Activated CD4-positive, alpha-beta T cell treated with anti-CD3 and anti-CD28 coated beads, Interleukin-2, amount 10 ng/mL, durations not matched to agents 7 days and 5 days (primary cell): ENCODE results near the gene RNF17. TPM values are rescaled to one million over a fixed set of nuclear protein-coding genes. Genes with fewer than 3 reads are reported as not detected.
"Not testable (repeated sequence)": the region's sequence is repeated elsewhere in the genome, so short reads cannot be mapped to it uniquely, and the experiment has no call there.

ENCODE experiments used
- CTCF ChIA-PET: fragments of 350-600 bp; sonication (Branson Sonifier 250); formaldehyde crosslinking; loops from one replicate; lab custom pipeline; 2021; ENCODE audit warnings: antibody characterized with exemption; lab: Charles Lee
- POLR2A ChIA-PET: fragments of 350-600 bp; sonication (Branson Sonifier 250); formaldehyde crosslinking; loops from one replicate; lab custom pipeline; 2021; ENCODE audit warnings: antibody characterized with exemption; lab: Charles Lee
- DNase-seq: peaks from one replicate; pipeline ENCODE4 v3.0.0-alpha.2; 2020
- H3K27ac Mint-ChIP-seq: one replicate; pipeline ENCODE4 v1.8.0; 2021; ENCODE audit warnings: mild to moderate bottlenecking, moderate library complexity, mixed read lengths
- H3K27me3 Mint-ChIP-seq: one replicate; pipeline ENCODE4 v1.8.0; 2021; ENCODE audit warnings: mixed read lengths
- H3K36me3 Mint-ChIP-seq: one replicate; pipeline ENCODE4 v1.8.0; 2021; ENCODE audit warnings: low read depth, mixed read lengths
- H3K4me1 Mint-ChIP-seq: one replicate; pipeline ENCODE4 v1.8.0; 2021; ENCODE audit warnings: mixed read lengths
- H3K4me3 Mint-ChIP-seq: one replicate; pipeline ENCODE4 v1.8.0; 2021; ENCODE audit warnings: mild to moderate bottlenecking, moderate library complexity, mixed read lengths
- H3K9me3 Mint-ChIP-seq: one replicate; pipeline ENCODE4 v1.8.0; 2021; ENCODE audit warnings: mixed read lengths
- total RNA-seq, 2 experiments: library from RNA; stranded (reverse); gene quantifications; one replicate each; pipeline ENCODE4 v1.2.3, GENCODE V29; 2021

Gene RNF17
- total RNA-seq, 2 experiments from 2014 or later, result 0.29 to 0.42 TPM

- ChIA-PET CTCF (no interaction called here), POLR2A (no interaction called here)
- H3K27ac Mint-ChIP-seq, result no peak overlapping the region
- DNase-seq, result no peak
- no peaks in the 10 kb centered on the region for H3K9me3 Mint-ChIP-seq
- peaks cover 4% of the 10 kb centered on the region for H3K4me1 Mint-ChIP-seq
- H3K27me3 Mint-ChIP-seq, result peaks cover 44% of the 10 kb centered on the region
- no peaks in the 10 kb centered on the region for H3K36me3 Mint-ChIP-seq
- H3K4me3 Mint-ChIP-seq, result no peak overlapping the region
These were observed 71.0 kb downstream of the RNF17 start for GRCh38 chr13:24834902-24835510.

DNA sequence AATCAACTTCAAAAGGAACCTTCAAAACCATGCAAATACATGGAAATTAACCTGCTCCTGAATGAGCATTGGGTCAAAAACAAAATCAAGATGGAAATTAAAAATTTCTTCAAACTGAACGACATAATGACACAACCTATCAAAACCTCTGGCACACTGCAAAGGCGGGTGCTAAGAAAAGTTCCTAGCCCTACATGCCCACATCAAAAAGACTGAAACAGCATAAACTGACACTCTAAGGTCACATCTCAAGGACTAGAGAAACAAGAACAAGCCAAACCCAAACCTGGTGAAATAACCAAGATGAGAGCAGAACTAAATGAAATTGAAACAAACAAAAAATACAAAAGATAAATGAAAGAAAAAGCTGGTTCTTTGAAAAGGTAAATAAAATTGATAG lies 73.6 kb downstream of the RNF17 start:
- CTCF ChIA-PET, POLR2A ChIA-PET, H3K9me3 Mint-ChIP-seq, H3K27ac Mint-ChIP-seq, DNase-seq, H3K4me3 Mint-ChIP-seq, H3K4me1 Mint-ChIP-seq, H3K36me3 Mint-ChIP-seq: not testable (repeated sequence)
- peaks cover 46% of the 10 kb centered on the region for H3K27me3 Mint-ChIP-seq

DNA sequence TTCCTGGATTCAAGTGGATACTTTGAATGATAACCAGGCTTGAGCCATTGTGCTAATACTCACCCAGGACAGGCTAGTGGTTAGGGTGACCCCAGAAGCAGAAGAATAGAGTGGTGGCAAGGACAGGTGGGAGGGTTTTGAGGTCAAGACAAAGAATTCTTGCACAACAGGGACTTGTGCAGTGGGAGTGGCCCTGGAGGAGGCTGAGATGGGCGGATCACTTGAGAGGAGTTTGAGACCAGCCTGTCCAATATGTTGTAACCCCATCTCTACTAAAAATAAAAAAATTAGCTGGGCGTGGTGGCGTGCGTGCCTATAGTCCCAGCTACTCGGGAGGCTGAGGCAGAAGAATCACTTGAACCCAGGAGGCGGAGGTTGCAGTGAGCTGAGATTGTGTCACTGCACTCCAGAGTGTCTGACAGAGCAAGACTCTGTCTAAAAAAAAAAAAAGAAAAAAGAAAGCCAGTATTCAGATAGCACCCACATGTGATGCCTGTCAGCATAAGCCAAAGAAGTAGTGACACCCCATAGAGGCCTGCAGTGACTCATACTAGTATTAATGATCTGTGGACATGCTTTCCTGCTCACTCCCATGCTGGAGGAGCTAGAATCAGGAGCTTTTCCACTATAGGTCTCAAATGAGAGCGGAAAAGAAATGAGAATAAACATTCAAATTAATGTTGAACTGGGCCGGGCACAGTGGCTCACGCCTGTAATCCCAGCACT lies 78.7 kb downstream of the RNF17 start:
- CTCF ChIA-PET, result interaction anchor here (0.6 kb wide), 1 partner anchor 23 kb away, joined by 3 read pairs; no protein-coding TSS in a partner anchor
- no peaks in the 10 kb centered on the region for H3K4me1 Mint-ChIP-seq

GRCh38 chr13:24851546-24851945 lies 87.6 kb downstream of the RNF17 start:
- ChIA-PET CTCF (no interaction called here), POLR2A (no interaction called here)
- H3K9me3 Mint-ChIP-seq, result no peaks in the 10 kb centered on the region
- no peak overlapping the region for H3K4me3 Mint-ChIP-seq
- no peaks in the 10 kb centered on the region for H3K36me3 Mint-ChIP-seq
- no peak overlapping the region for H3K27ac Mint-ChIP-seq
- peaks cover 23% of the 10 kb centered on the region for H3K27me3 Mint-ChIP-seq
- no peak for DNase-seq
- no peaks in the 10 kb centered on the region for H3K4me1 Mint-ChIP-seq

More for the DNA sequence above, 78.7 kb downstream of the RNF17 start:
- peaks cover 31% of the 10 kb centered on the region for H3K27me3 Mint-ChIP-seq
- no peak overlapping the region for H3K4me3 Mint-ChIP-seq
- POLR2A ChIA-PET, result no interaction called here
- H3K36me3 Mint-ChIP-seq, result no peaks in the 10 kb centered on the region
- H3K27ac Mint-ChIP-seq, result no peak overlapping the region
- DNase-seq, result no peak
- no peaks in the 10 kb centered on the region for H3K9me3 Mint-ChIP-seq

DNA sequence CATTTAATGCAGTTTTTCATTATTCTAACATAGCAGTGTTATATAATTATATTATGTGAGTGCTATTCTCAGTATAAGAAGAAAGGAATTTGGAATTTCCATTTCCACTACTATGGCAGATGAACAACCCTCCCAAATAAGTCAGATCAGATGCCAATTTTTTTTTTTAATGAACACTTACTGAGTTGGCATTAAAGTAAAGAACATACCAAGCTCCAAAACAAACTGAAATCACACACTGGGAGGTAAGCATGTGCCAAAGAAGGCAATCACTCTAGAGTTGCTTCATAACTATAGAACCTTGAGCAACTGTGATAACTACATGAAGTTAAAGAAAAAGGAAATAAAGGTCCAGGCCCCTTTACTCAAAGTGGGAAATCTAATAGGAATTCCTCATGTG lies 90.3 kb downstream of the RNF17 start:
- POLR2A ChIA-PET, result no interaction called here
- DNase-seq, result no peak
- Mint-ChIP-seq H3K4me1 (no peaks in the 10 kb centered on the region), H3K27ac (no peak overlapping the region), H3K4me3 (no peak overlapping the region), H3K27me3 (peaks cover 28% of the 10 kb centered on the region), H3K36me3 (no peaks in the 10 kb centered on the region), H3K9me3 (no peaks in the 10 kb centered on the region)
- CTCF ChIA-PET, result no interaction called here

- Mint-ChIP-seq H3K9me3 (no peaks in the 10 kb centered on the region), H3K4me3 (no peak overlapping the region), H3K36me3 (no peaks in the 10 kb centered on the region), H3K4me1 (no peaks in the 10 kb centered on the region), H3K27ac (no peak overlapping the region), H3K27me3 (peaks cover 17% of the 10 kb centered on the region)
- ChIA-PET POLR2A (interaction anchor here (0.7 kb wide), 1 partner anchor 342 kb away, joined by 4 read pairs; no protein-coding TSS in a partner anchor), CTCF (no interaction called here)
- DNase-seq, result no peak
These were observed 95.0 kb downstream of the RNF17 start for GRCh38 chr13:24858953-24859352.

DNA sequence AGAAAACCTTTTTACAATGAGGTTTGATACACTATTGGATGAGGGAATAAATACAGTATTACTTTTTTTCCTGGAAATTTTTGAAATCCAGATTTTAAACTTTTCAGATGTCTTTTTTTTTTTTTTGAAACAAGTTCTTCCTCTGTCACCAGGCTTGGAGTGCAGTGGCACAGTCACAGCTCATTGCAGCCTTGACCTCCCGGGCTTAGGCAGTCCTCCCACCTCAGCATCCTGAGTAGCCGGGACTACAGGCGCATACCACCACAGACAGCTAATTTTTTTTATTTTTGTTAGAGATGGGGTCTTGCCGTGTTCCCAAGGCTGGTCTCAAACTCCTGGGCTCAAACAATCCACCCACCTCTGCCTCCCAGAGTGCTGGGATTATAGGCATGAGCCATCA lies 96.8 kb downstream of the RNF17 start:
- Mint-ChIP-seq H3K9me3 (no peaks in the 10 kb centered on the region), H3K27ac (no peak overlapping the region), H3K4me1 (no peaks in the 10 kb centered on the region), H3K36me3 (no peaks in the 10 kb centered on the region), H3K4me3 (no peak overlapping the region), H3K27me3 (peaks cover 20% of the 10 kb centered on the region)
- DNase-seq, result no peak
- ChIA-PET CTCF (no interaction called here), POLR2A (no interaction called here)

DNA sequence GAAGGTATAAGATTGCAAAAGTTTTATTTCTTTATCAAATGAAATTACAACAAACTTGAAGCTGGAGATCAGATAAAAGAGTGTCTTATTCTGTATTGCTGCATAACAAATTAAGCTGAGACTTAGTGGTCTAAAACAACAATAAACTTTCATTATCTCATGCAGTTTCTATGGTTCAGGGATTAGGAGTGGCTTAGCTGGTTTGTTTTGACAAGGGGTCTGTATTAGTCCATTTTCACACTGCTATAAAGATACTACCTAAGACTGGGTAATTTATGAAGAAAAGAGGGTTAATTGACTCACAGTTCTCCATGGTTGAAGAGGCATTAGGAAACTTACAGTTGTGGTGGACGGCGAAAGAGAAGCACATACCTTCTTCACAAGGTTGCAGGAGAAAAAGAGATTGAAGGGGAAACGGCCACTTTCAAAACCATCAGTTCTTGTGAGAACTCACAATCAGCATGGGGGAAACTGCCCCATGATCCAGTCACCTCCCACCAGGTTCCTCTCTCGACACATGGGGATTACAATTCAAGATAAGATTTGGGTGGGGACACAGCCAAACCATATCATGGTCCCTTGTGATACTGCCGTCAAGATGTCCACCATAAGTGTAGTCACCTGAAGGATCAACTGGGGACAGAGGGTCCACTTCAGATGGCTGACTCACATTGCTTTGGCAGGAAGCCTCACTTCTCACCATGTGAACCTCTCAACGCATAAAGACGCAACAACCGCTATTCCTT lies 97.8 kb downstream of the RNF17 start:
- CTCF ChIA-PET, result no interaction called here
- DNase-seq, result no peak
- H3K4me3 Mint-ChIP-seq, result no peak overlapping the region
- no peaks in the 10 kb centered on the region for H3K36me3 Mint-ChIP-seq
- H3K27ac Mint-ChIP-seq, result no peak overlapping the region
- POLR2A ChIA-PET, result no interaction called here
- H3K4me1 Mint-ChIP-seq, result no peaks in the 10 kb centered on the region
- peaks cover 25% of the 10 kb centered on the region for H3K27me3 Mint-ChIP-seq
- no peaks in the 10 kb centered on the region for H3K9me3 Mint-ChIP-seq

- Mint-ChIP-seq H3K27me3 (peaks cover 29% of the 10 kb centered on the region), H3K27ac (no peak overlapping the region), H3K36me3 (no peaks in the 10 kb centered on the region), H3K4me3 (no peak overlapping the region), H3K4me1 (no peaks in the 10 kb centered on the region), H3K9me3 (no peaks in the 10 kb centered on the region)
- CTCF ChIA-PET, result no interaction called here
- POLR2A ChIA-PET, result no interaction called here
- DNase-seq, result no peak
These were observed 100.0 kb downstream of the RNF17 start for GRCh38 chr13:24863748-24864540.

- no peak for DNase-seq
- no peaks in the 10 kb centered on the region for H3K36me3 Mint-ChIP-seq
- POLR2A ChIA-PET, result no interaction called here
- peaks cover 28% of the 10 kb centered on the region for H3K27me3 Mint-ChIP-seq
- CTCF ChIA-PET, result no interaction called here
- no peak overlapping the region for H3K4me3 Mint-ChIP-seq
- no peaks in the 10 kb centered on the region for H3K9me3 Mint-ChIP-seq
- no peaks in the 10 kb centered on the region for H3K4me1 Mint-ChIP-seq
- H3K27ac Mint-ChIP-seq, result no peak overlapping the region
These were observed 100.6 kb downstream of the RNF17 start for GRCh38 chr13:24864579-24864978.

GRCh38 chr13:24865163-24865953 lies 101.4 kb downstream of the RNF17 start:
- no peaks in the 10 kb centered on the region for H3K9me3 Mint-ChIP-seq
- CTCF ChIA-PET, result no interaction called here
- H3K4me3 Mint-ChIP-seq, result no peak overlapping the region
- no peaks in the 10 kb centered on the region for H3K36me3 Mint-ChIP-seq
- H3K4me1 Mint-ChIP-seq, result no peaks in the 10 kb centered on the region
- DNase-seq, result no peak
- H3K27me3 Mint-ChIP-seq, result peaks cover 29% of the 10 kb centered on the region
- POLR2A ChIA-PET, result interaction anchor here (0.6 kb wide), 1 partner anchor 1465 kb away, joined by 3 read pairs; no protein-coding TSS in a partner anchor
- peak overlapping the region; percentile 33 for H3K27ac Mint-ChIP-seq

GRCh38 chr13:24866488-24866887 lies 102.5 kb downstream of the RNF17 start:
- no peak for DNase-seq
- no peak overlapping the region for H3K4me3 Mint-ChIP-seq

More at GRCh38 chr13:24866488-24866887, 102.5 kb downstream of the RNF17 start:
- Mint-ChIP-seq H3K4me1 (no peaks in the 10 kb centered on the region), H3K27me3 (peaks cover 31% of the 10 kb centered on the region), H3K9me3 (no peaks in the 10 kb centered on the region), H3K27ac (no peak overlapping the region), H3K36me3 (no peaks in the 10 kb centered on the region)
- ChIA-PET CTCF (interaction anchor here (0.6 kb wide), 1 partner anchor 24 kb away, joined by 3 read pairs; no protein-coding TSS in a partner anchor), POLR2A (no interaction called here)
